ENCODE results near the gene AQP6.

AQP6 gene

DNA sequence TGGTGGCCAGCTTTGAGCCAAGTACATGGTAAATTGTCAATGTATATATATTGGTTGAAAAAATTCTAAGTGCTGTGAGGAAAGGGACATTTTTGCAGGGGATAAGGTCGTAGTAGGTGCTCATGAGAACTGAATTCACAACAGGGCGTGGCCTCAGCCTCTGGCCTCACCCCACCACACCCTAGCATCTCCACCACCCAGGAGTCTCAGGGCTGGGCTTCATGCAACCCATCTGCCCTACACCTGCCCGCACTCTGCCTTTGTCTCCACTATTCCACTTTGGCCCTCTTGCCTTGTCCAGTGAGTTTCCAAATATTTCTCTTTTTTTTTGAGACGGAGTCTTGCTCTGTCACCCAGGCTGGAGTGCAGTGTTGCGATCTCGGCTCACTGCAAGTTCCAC lies 44.3 kb upstream of the AQP6 start:
- no peak for TF ChIP-seq CTCF (IDR thresholded peaks at IDR 0.05; ENCODE audit: low read depth, low read length)
- H3K4me3 ChIP-seq (ENCODE audit: low read depth, low read length), result no peak overlapping the region
- in situ Hi-C loops (cut with HindIII; ENCODE audit: low sequenced_read_pairs), result no loop called here
- DNase-seq (ENCODE audit: low read depth, low spot score), result no peak

DNA sequence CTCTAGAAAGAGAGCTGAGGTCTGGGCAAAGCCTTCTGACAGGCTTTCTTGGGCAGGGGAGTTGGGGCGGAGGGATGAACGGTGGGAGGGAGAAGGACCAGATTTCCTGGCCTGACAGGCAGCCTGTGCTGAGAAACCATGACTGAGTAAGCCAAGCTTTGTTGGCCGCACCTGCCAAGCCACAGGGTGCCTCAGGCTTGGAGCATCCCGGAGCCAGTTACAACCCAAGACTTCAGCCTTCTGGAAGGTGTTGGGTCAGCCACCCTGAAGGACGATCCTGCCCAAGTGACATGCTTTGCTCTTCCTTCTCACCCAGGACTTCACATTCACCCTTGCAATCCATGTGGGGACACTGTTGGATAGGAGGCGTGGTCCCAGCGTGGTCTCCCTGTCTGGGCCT lies 43.2 kb upstream of the AQP6 start:
- TF ChIP-seq CTCF (IDR thresholded peaks at IDR 0.05; ENCODE audit: low read depth, low read length), result no peak
- in situ Hi-C loops (cut with HindIII; ENCODE audit: low sequenced_read_pairs), result no loop called here
- no peak for DNase-seq (ENCODE audit: low read depth, low spot score)

GRCh38 chr12:49930515-49931288 lies 42.0 kb upstream of the AQP6 start:
- no peak overlapping the region for H3K4me3 ChIP-seq (ENCODE audit: low read depth, low read length)
- in situ Hi-C loops (cut with HindIII; ENCODE audit: low sequenced_read_pairs), result no loop called here
- DNase-seq (ENCODE audit: low read depth, low spot score), result peak; percentile 54
- TF ChIP-seq CTCF (IDR thresholded peaks at IDR 0.05; ENCODE audit: low read depth, low read length), result no peak

More for the DNA sequence above, 43.2 kb upstream of the AQP6 start:
- no peak overlapping the region for H3K4me3 ChIP-seq (ENCODE audit: low read depth, low read length)

DNA sequence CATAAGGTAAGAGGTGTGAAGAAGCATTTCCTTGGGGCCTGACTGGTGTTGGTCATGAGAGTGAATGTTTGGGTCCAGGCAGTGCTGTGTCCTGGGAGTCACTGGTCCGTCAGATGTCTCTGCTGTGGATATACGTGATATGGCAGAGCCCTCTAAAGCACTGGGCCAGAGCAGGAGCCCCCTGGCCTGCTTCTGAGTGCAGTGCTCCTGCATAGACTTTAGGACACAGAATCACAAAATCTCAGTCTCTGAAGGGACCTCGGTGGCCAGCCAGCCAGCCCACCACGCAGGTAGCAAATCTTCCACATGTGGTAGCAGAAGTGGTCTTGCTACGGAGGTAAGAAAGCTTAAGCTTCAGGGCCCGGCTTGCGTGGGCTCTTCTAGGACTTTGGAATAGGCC lies 40.7 kb upstream of the AQP6 start:
- no peak for DNase-seq (ENCODE audit: low read depth, low spot score)
- in situ Hi-C loops (cut with HindIII; ENCODE audit: low sequenced_read_pairs), result no loop called here
- TF ChIP-seq CTCF (IDR thresholded peaks at IDR 0.05; ENCODE audit: low read depth, low read length), result no peak
- H3K4me3 ChIP-seq (ENCODE audit: low read depth, low read length), result no peak overlapping the region

GRCh38 chr12:49932533-49933130 lies 40.1 kb upstream of the AQP6 start:
- TF ChIP-seq CTCF (IDR thresholded peaks at IDR 0.05; ENCODE audit: low read depth, low read length), result no peak
- H3K4me3 ChIP-seq (ENCODE audit: low read depth, low read length), result no peak overlapping the region
- DNase-seq (ENCODE audit: low read depth, low spot score), result no peak
- in situ Hi-C loops (cut with HindIII; ENCODE audit: low sequenced_read_pairs), result no loop called here

GRCh38 chr12:49933796-49934195 lies 39.0 kb upstream of the AQP6 start:
- H3K4me3 ChIP-seq (ENCODE audit: low read depth, low read length), result no peak overlapping the region
- DNase-seq (ENCODE audit: low read depth, low spot score), result peak; percentile 59
- in situ Hi-C loops (cut with HindIII; ENCODE audit: low sequenced_read_pairs), result no loop called here
- no peak for TF ChIP-seq CTCF (IDR thresholded peaks at IDR 0.05; ENCODE audit: low read depth, low read length)
